Testis (tissue), 2 donors: ENCODE results near the gene AGBL1.

Source experiments
- POLR2A ChIP-seq: fragments of 450-650 bp; IDR thresholded peaks from one replicate; pipeline ENCODE4 v1.6.1; 2017; ENCODE audit warnings: antibody characterized with exemption, mild to moderate bottlenecking, moderate library complexity
- TF ChIP-seq, protein P1 (sequence below), 3 experiments: fragments of 450-650 bp in 2 of 3; fragments of 200-600 bp in 1 of 3; sonication (generic) in 1 of 3; IDR thresholded peaks; one replicate each; pipeline ENCODE4 v1.5.1; 2016 to 2019; ENCODE audit warnings: antibody characterized with exemption in 3 of 3, mild to moderate bottlenecking in 2 of 3, moderate library complexity in 1 of 3

DNA sequence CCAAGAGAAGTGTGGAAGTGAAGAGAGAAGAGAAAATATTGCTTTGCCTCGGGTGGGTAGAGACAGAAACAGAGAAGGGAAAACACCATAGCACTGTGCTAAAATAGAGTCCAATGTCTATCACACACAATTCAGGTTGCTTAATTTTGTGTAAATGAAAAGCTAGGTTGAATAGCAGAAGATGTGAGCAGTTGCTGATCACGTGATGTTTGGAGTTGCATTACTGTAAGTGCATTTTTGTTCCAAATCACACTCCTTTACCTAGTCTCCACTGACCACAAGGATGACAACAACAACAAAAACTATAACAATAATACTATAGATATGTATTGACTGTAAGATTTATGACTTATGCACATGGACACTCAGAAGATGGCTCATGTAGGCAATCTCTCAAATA lies 683.2 kb downstream of the AGBL1 start:
- TF ChIP-seq, protein P1, sequence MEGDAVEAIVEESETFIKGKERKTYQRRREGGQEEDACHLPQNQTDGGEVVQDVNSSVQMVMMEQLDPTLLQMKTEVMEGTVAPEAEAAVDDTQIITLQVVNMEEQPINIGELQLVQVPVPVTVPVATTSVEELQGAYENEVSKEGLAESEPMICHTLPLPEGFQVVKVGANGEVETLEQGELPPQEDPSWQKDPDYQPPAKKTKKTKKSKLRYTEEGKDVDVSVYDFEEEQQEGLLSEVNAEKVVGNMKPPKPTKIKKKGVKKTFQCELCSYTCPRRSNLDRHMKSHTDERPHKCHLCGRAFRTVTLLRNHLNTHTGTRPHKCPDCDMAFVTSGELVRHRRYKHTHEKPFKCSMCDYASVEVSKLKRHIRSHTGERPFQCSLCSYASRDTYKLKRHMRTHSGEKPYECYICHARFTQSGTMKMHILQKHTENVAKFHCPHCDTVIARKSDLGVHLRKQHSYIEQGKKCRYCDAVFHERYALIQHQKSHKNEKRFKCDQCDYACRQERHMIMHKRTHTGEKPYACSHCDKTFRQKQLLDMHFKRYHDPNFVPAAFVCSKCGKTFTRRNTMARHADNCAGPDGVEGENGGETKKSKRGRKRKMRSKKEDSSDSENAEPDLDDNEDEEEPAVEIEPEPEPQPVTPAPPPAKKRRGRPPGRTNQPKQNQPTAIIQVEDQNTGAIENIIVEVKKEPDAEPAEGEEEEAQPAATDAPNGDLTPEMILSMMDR (IDR thresholded peaks at IDR 0.05) = no peak
- TF ChIP-seq POLR2A = no peak
